GM18867 (cell line): Measurements from ENCODE around the gene FXYD3.
"Not testable (repeated sequence)": the region's sequence is repeated elsewhere in the genome, so short reads cannot be mapped to it uniquely, and the experiment has no call there.

Experiments
- ATAC-seq: cut with Tn5 transposase; IDR thresholded peaks from one replicate; pipeline ENCODE4 v1.9.1; 2021; ENCODE audit warnings: mild to moderate bottlenecking, moderate library complexity; ENCODE audit not compliant: unreplicated experiment

FXYD3 gene

DNA sequence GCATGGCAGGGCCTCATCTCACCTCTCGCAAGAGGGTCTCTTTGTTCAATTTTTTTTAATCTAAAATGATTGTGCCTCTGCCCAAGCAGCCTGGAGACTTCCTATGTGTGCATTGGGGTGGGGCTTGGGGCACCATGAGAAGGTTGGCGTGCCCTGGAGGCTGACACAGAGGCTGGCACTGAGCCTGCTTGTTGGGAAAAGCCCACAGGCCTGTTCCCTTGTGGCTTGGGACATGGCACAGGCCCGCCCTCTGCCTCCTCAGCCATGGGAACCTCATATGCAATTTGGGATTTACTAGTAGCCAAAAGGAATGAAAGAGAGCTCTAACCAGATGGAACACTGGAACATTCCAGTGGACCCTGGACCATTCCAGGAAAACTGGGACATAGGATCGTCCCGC is 8.0 kb downstream of the FXYD3 start:
- no peak for ATAC-seq

DNA sequence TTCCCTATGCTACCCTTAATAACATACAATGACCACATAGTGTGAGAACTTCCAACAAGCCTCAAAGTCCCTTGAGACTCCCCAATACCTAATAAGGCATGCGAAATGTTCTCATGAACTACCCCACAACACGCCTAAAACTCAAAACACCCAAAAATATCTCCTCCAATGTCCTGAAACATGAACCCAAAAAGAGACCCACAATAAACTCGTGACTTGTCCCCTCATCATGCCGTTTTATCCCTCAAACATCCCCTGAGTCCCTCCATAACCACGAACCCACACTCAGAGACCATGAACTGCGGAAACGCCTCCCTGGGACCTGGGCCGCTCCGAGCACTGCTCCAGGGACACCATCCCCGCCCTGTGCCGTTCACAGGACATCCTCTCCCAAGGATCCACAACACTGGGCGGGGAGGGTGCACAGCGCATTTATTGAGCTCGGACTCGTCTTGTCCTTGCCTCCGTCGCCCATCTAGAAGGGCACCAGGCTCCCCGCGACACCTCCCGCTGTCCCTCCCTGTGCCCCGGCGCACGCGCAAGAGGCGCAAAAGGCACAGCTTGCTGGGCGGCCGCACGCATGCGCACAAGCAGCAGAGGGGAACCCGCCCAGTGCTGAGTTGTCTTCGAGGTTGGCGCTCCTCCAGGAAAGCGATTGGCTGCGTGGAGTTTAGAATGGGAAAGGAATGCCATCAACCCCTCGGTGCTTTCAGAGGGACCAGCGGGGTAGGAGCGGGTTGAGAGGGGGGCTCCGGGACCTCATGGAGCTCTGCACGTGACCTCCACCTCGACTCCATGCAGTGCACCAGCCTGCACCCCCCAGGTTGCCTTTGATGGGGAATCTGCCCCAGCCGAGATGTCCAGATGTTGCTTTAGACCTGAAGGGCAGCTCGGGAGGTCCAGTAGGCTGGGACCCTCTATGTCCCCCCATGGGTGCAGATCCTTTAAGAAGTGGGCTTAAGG is 8.8 kb downstream of the FXYD3 start:
- peak; percentile 64 for ATAC-seq

- ATAC-seq: no peak
Measured at GRCh38 chr19:35125270-35125717, 9.7 kb downstream of the FXYD3 start.

DNA sequence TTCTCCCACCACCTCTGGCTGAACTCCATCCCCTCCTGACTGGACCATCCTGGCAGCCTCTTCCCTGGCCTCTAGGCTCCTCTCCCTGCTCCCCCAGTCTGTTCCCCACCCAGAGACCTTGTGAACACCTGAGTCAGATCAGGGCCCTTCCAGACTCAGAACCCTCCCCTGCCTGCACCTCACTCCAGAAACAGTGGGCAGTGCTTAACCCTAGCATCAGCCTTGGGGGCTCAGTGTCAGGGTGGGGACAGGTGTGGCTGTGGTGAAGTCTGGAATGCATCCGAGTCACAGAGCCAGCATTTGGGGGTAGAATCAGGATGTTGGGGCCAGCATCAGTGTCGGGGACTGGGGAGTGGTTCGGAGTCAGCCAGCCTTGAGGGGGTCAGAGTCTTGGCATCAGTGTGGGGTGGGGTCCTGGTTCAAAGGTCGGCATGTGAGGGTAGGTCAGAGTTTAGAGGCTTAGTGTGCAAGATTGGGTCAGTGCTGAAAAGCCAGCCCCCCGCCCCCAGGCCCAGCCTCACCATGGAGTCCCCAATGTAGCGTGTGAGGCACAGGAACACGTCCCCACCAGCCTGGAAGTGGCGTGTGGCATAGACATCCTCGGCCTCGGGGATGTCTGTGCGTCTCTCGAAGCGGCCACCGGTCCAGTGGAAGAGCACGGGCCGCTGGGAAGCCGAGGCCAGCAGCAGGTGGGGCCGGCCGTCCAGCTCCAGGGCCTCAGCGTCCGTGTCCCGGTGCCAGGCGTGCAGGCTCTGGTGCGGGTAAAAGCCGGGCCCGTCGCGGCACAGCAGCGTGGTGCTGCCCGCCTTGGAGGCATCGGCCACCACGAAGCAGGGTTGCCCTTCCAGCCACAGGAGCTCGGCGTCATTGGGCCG is 10.4 kb downstream of the FXYD3 start:
- ATAC-seq: no peak

GRCh38 chr19:35126624-35126959 is 11.0 kb downstream of the FXYD3 start:
- no peak for ATAC-seq

DNA sequence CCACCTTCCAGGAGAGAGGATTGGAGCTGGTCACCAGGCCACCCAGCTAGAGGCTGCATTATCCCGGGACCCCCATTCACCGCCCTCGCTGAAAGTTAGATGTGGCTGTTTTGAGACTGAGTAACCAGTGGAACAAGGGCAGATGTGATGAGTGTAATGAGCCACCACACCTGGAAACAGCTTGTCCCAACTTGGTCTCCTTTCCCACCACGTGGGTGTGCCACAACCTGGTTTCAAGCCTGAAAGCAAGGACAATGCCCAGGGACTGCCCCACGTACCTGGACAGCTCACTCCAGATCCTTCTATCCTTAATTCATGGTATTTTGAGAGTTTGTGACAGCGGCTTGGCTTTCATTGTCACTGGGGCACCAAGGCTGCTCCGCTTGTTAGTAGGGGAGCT is 12.2 kb downstream of the FXYD3 start:
- ATAC-seq: no peak

- no peak for ATAC-seq
Measured at GRCh38 chr19:35128398-35129057, 12.9 kb downstream of the FXYD3 start.

- not testable (repeated sequence) for ATAC-seq
Measured at GRCh38 chr19:35129724-35130274, 14.2 kb downstream of the FXYD3 start.

DNA sequence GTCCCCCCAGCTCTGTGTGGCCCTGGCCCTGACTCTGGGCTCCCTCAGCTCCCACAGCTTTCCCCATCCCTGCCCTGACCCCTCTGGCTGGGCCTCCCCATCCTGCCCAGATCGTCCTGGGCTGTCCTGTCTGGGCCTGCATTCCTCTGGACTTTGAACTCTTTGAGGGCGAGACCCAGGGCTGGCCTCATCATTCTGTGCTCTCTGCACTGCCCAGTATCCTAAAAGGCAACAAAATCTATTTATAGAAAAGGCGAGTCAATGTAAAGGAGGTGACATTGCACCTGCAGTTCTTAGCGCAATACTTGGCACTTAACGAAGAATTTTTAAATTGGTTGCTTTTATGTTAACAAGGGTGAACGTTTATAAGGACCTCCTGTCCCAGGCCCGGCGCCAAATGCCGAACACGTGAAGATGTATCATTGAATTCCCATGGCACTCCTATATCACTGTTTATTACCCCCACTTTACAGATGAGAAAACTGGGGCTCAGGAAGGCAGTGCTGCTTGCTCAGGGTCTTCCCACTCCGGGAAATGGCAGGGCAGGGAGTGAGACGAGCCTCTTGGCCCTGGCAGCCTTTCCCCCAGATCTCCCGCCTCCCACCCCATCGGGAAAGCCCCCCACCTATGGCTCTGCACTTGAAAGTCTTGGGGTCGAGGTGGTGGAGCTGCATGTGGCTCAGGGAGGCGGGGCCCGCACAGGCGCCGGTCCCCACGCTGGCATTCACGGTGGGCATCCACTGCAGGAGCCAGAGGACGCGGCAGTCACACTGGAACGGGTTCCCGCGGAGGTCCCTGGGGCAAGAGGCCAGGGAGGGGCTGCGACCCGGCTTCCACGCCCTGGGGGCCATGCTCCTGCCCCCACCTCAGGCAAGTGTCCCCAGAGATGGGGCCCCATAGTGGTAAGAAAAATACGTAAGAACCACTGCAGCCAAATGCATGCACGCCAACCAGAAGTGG is 15.4 kb downstream of the FXYD3 start:
- no peak for ATAC-seq

DNA sequence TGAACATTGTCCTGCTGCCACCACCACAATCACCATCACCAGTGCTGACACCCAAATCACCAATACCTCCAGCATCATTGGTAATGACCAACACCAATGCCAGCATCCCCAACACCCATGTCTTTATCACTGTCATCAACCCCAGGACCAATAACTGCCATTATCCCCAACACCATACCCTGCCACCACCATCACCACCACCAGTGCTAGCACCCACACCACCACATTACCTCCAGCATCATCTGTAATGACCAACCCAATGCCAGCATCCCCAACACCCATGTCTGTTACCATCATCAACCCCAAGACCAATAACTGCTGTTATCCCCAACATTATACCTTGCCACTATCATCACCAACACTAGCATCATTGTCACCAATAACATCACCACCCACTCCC is 16.6 kb downstream of the FXYD3 start:
- no peak for ATAC-seq

- no peak for ATAC-seq
Measured at GRCh38 chr19:35133826-35134225, 18.2 kb downstream of the FXYD3 start.

- ATAC-seq: no peak
Measured at GRCh38 chr19:35134601-35135242, 19.1 kb downstream of the FXYD3 start, which contains the start of gene LGI4. Gene LGI4 (minus strand): TSS chr19:35135059. CDS start chr19:35134680, 379 bp downstream.

DNA sequence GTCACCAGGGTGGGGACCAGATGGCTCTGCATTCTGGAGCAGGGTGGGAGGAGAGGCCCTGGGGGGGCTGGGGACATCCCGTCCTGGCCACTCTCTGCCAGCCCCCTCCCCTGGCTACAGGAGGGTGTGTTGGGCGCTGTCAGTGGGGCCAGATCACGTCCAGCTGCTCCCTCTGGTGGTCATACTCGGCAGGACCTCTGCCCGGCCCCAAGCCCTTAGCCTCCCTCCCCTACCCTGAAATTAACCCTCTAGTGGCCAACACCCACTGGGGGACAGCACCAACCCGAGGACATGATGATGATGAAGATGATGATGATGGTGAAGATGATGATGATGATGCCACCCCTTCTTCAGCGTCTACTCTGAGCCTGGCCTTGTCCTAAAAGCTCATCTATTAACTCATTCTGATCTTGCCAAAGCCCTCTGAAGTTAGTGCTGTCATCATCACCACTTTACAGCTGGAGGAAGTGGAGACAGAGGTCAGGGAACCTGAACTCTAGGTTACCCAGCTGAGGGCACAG is 19.8 kb downstream of the FXYD3 start:
- no peak for ATAC-seq

DNA sequence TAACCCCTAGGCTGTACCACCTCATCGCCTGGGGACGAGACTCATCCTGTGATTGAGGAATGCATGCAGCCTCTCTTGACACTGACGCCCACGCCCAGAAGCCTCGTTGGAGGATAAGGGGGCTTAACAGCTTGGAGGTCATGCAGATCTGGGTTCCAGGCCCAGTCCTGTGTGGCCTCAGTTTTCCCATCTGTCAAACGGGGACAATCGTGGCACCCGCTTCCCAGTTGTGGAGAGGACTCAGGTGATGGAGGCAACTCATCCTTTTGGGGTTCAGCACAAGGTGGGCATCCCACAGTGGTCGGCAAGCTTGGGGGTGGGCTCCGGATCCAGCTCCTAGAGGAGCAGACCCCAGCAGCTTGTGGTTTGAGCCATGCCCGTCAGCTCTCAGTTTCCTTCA is 20.6 kb downstream of the FXYD3 start:
- ATAC-seq: no peak

- no peak for ATAC-seq
Measured at GRCh38 chr19:35136977-35137702, 21.5 kb downstream of the FXYD3 start.

DNA sequence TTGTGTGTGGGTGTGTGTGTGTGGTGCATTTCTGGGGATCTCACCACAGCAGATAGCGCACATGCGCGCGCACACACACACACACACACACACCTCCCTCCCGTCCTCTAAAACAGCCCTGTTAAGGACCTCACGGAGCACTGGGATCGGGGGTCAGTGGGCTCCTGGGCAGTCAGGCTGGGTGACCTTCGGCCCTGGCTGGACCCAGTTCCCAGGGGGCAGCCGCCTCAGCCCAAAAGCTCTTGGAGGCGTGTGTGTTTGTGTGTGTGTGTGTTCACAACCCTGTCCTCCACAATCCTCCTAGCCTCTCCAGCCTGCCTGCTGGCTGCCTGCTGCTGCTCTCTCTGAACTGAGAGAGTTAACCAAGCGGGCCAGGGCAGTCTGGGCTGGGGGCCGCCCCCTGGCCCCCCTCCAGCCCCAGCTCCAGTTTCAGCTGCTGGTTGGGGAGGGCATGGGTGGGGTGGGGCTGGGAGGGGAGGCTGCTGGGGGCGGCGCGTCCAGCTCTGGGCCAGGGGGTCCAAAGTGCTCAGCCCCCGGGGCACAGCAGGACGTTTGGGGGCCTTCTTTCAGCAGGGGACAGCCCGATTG is 22.8 kb downstream of the FXYD3 start, which contains the start of gene FXYD1:
Gene FXYD1, plus strand, starts transcription at position 520 of the 588 bp plus-strand sequence. CDS start 1,256 bp downstream, outside the sequence.
- ATAC-seq: no peak

GRCh38 chr19:35140207-35140961 is 24.8 kb downstream of the FXYD3 start:
- no peak for ATAC-seq
